RWPE2 (cell line): Measurements from ENCODE around the gene FBLN2.

Source experiments
- ATAC-seq: fragments of 200-7000 bp; cut with Tn5 transposase; 3 replicates; pipeline ENCODE4 v1.9.1; 2021; ENCODE audit warnings: low read depth
- DNase-seq: peaks from one replicate; pipeline ENCODE4 v3.0.0-alpha.2; 2020; ENCODE audit warnings: low spot score
- H3K27ac ChIP-seq: fragments of 450-650 bp; 2 replicates; pipeline ENCODE4 v1.5.1; 2017; ENCODE audit warnings: mild to moderate bottlenecking; ENCODE audit not compliant: poor library complexity, severe bottlenecking
- H3K27me3 ChIP-seq: fragments of 250-450 bp; sonication (Bioruptor Pico); 2 replicates; pipeline ENCODE4 v1.5.1; 2021; ENCODE audit warnings: mild to moderate bottlenecking, moderate library complexity; ENCODE audit not compliant: insufficient read depth, poor library complexity, severe bottlenecking
- H3K36me3 ChIP-seq: fragments of 250-450 bp; sonication (Bioruptor Pico); 2 replicates; pipeline ENCODE4 v1.5.1; 2020; ENCODE audit warnings: low read depth, mild to moderate bottlenecking, moderate library complexity
- H3K4me1 ChIP-seq: fragments of 250-450 bp; sonication (Bioruptor Pico); 2 replicates; pipeline ENCODE4 v1.5.1; 2021; ENCODE audit warnings: mild to moderate bottlenecking, moderate library complexity; ENCODE audit not compliant: insufficient read depth, poor library complexity, severe bottlenecking
- H3K4me3 ChIP-seq: fragments of 250-450 bp; sonication (Bioruptor Pico); 2 replicates; pipeline ENCODE4 v1.5.1; 2021; ENCODE audit warnings: mild to moderate bottlenecking, moderate library complexity; ENCODE audit not compliant: severe bottlenecking
- H3K9me3 ChIP-seq: fragments of 250-450 bp; sonication (Bioruptor Pico); 2 replicates; pipeline ENCODE4 v1.5.1; 2021; ENCODE audit warnings: mild to moderate bottlenecking, moderate library complexity; ENCODE audit not compliant: severe bottlenecking
- CTCF ChIP-seq: fragments of 450-650 bp; IDR thresholded peaks from one replicate; pipeline ENCODE4 v1.5.1; 2017; ENCODE audit warnings: mild to moderate bottlenecking, moderate library complexity; ENCODE audit not compliant: poor library complexity, severe bottlenecking

The FBLN2 gene

GRCh38 chr3:13626396-13626795 is 77.5 kb downstream of the FBLN2 start:
- Histone ChIP-seq H3K9me3 (no peaks in the 10 kb centered on the region), H3K27me3 (no peaks in the 10 kb centered on the region), H3K4me3 (no peak overlapping the region), H3K4me1 (peaks cover 6% of the 10 kb centered on the region), H3K27ac (no peak overlapping the region), H3K36me3 (no peaks in the 10 kb centered on the region)
- TF ChIP-seq CTCF: no peak
- no peak for DNase-seq
- ATAC-seq: no peak

- H3K27ac ChIP-seq: no peak overlapping the region
- H3K27me3 ChIP-seq: no peaks in the 10 kb centered on the region
- no peak overlapping the region for H3K4me3 ChIP-seq
- no peaks in the 10 kb centered on the region for H3K9me3 ChIP-seq
- no peak for ATAC-seq
- H3K4me1 ChIP-seq: peaks cover 6% of the 10 kb centered on the region
- DNase-seq: no peak
- H3K36me3 ChIP-seq: no peaks in the 10 kb centered on the region
- no peak for TF ChIP-seq CTCF
These were observed 78.1 kb downstream of the FBLN2 start for GRCh38 chr3:13626915-13627460.

GRCh38 chr3:13627681-13628080 is 78.8 kb downstream of the FBLN2 start:
- H3K9me3 ChIP-seq: no peaks in the 10 kb centered on the region
- no peaks in the 10 kb centered on the region for H3K36me3 ChIP-seq
- H3K27me3 ChIP-seq: no peaks in the 10 kb centered on the region
- H3K4me3 ChIP-seq: no peak overlapping the region
- no peak overlapping the region for H3K27ac ChIP-seq
- ATAC-seq (no peak), DNase-seq (no peak)
- peaks cover 6% of the 10 kb centered on the region for H3K4me1 ChIP-seq
- no peak for TF ChIP-seq CTCF

GRCh38 chr3:13628432-13628831 is 79.5 kb downstream of the FBLN2 start:
- no peak for ATAC-seq
- no peaks in the 10 kb centered on the region for H3K9me3 ChIP-seq
- DNase-seq: no peak
- H3K4me3 ChIP-seq: no peak overlapping the region
- no peak for TF ChIP-seq CTCF
- peaks cover 3% of the 10 kb centered on the region for H3K4me1 ChIP-seq
- H3K27ac ChIP-seq: no peak overlapping the region
- no peaks in the 10 kb centered on the region for H3K36me3 ChIP-seq
- no peaks in the 10 kb centered on the region for H3K27me3 ChIP-seq

- no peak for DNase-seq
- no peak for TF ChIP-seq CTCF
- Histone ChIP-seq H3K27ac (no peak overlapping the region), H3K36me3 (no peaks in the 10 kb centered on the region), H3K9me3 (no peaks in the 10 kb centered on the region), H3K4me3 (no peak overlapping the region), H3K27me3 (no peaks in the 10 kb centered on the region), H3K4me1 (no peaks in the 10 kb centered on the region)
- no peak for ATAC-seq
These were observed 80.1 kb downstream of the FBLN2 start for GRCh38 chr3:13628841-13629551.
